Keratinocyte (primary cell): Measurements from ENCODE around the gene CYB5R4. TPM values are rescaled to one million over a fixed set of nuclear protein-coding genes. Genes with fewer than 3 reads are reported as not detected.

Source experiments
- DNase-seq: peaks from one replicate; pipeline ENCODE4 v3.0.0-alpha.2; 2011; ENCODE audit warnings: low read depth, missing footprints, low spot score
- FAIRE-seq: peaks from 2 replicates; lab custom pipeline; 2011; peaks lifted over from hg19 to GRCh38; lab: Jason Lieb, UNC
- H2AFZ ChIP-seq: 2 replicates; pipeline ENCODE4 v1.6.0; 2012; ENCODE audit warnings: low read length, control low read depth, inconsistent platforms; ENCODE audit not compliant: control insufficient read depth
- H3K27ac ChIP-seq: 2 replicates; pipeline ENCODE4 v1.5.1; 2011; ENCODE audit warnings: low read length; ENCODE audit not compliant: control insufficient read depth, insufficient read depth
- H3K27me3 ChIP-seq: 3 replicates; pipeline ENCODE4 v1.6.0; 2011; ENCODE audit warnings: low read length; ENCODE audit not compliant: control insufficient read depth, insufficient read depth; ENCODE audit errors: extremely low read depth
- H3K36me3 ChIP-seq, 2 experiments: 2 replicates in 1 of 2; 3 replicates in 1 of 2; pipeline ENCODE4 v1.5.1; 2011; ENCODE audit warnings: low read length in 2 of 2, mild to moderate bottlenecking in 1 of 2; ENCODE audit not compliant: control insufficient read depth in 2 of 2, insufficient read depth in 2 of 2; ENCODE audit errors: extremely low read depth in 1 of 2
- H3K4me1 ChIP-seq: 3 replicates; pipeline ENCODE4 v1.5.1; 2011; ENCODE audit warnings: low read length; ENCODE audit not compliant: control insufficient read depth, insufficient read depth; ENCODE audit errors: extremely low read depth
- H3K4me2 ChIP-seq: 3 replicates; pipeline ENCODE4 v1.6.0; 2011; ENCODE audit warnings: low read depth, low read length; ENCODE audit not compliant: control insufficient read depth, insufficient read depth; ENCODE audit errors: extremely low read depth
- H3K4me3 ChIP-seq, 3 experiments: fragments of 200-600 bp in 1 of 3; sonication (generic) in 1 of 3; 2 replicates in 2 of 3; 3 replicates in 1 of 3; pipeline ENCODE4 v1.5.1; 2011 to 2016; ENCODE audit warnings: low read length in 3 of 3, mild to moderate bottlenecking in 3 of 3, control low read depth in 2 of 3, inconsistent platforms in 1 of 3, low read depth in 1 of 3, mixed read lengths in 1 of 3, mixed run types in 1 of 3, moderate library complexity in 1 of 3; ENCODE audit not compliant: control insufficient read depth in 2 of 3, insufficient read depth in 2 of 3; ENCODE audit errors: extremely low read depth in 1 of 3
- H3K79me2 ChIP-seq: 2 replicates; pipeline ENCODE4 v1.6.0; 2012; ENCODE audit warnings: low read length; ENCODE audit not compliant: control insufficient read depth, insufficient read depth
- H3K9ac ChIP-seq: 3 replicates; pipeline ENCODE4 v1.6.0; 2011; ENCODE audit warnings: low read length; ENCODE audit not compliant: control insufficient read depth, insufficient read depth; ENCODE audit errors: extremely low read depth
- H3K9me1 ChIP-seq: 3 replicates; pipeline ENCODE4 v1.6.0; 2011; ENCODE audit warnings: low read length; ENCODE audit not compliant: control insufficient read depth, insufficient read depth; ENCODE audit errors: extremely low read depth
- H3K9me3 ChIP-seq: 2 replicates; pipeline ENCODE4 v1.5.1; 2012; ENCODE audit warnings: low read depth, low read length; ENCODE audit not compliant: control insufficient read depth
- H4K20me1 ChIP-seq: 3 replicates; pipeline ENCODE4 v1.6.0; 2011; ENCODE audit warnings: low read length; ENCODE audit not compliant: control insufficient read depth, insufficient read depth; ENCODE audit errors: extremely low read depth
- EZH2 ChIP-seq: IDR thresholded peaks from one replicate; pipeline ENCODE4 v1.6.1; 2012; ENCODE audit warnings: inconsistent platforms, mild to moderate bottlenecking, low read length, moderate library complexity
- dilution Hi-C: fragments of 300-500 bp; cut with MboI; formaldehyde crosslinking; loops from one replicate; pipeline ENCODE4 v1.7.0; 2020; ENCODE audit warnings: low sequenced_read_pairs; ENCODE audit not compliant: extremely low pct_ligation_motif_present
- polyA plus RNA-seq, 5 experiments: library from polyadenylated mRNA; depleted of rRNA in 3 of 5; stranded (reverse) in 3 of 5; stranded (forward) in 1 of 5; unstranded in 1 of 5; fragments of >200 nt; gene quantifications; 1 replicate in 1 of 5; 2 replicates in 3 of 5; 3 replicates in 1 of 5; pipeline versions ENCODE4 v1.2.1 to v1.2.3, GENCODE V29; 2011 to 2012; ENCODE audit warnings: missing spikeins in 2 of 5, low read depth in 1 of 5, low replicate concordance in 1 of 5
- TF ChIP-seq, protein P1 (sequence below), 3 experiments: IDR thresholded peaks in 1 of 3; conservative IDR thresholded peaks in 1 of 3; optimal IDR thresholded peaks in 1 of 3; 2 replicates in 2 of 3; 3 replicates in 1 of 3; pipeline versions ENCODE3 to v1.5.1; 2011; ENCODE audit warnings: low read length in 3 of 3, mild to moderate bottlenecking in 3 of 3, moderate library complexity in 2 of 3, control low read depth in 1 of 3, inconsistent platforms in 1 of 3; ENCODE audit not compliant: insufficient read depth in 2 of 3; ENCODE audit errors: extremely low read depth in 1 of 3

CYB5R4 gene
- polyA plus RNA-seq, 1 donor (not counting 4 experiments of a cell fraction or from before 2014, with no cell fraction given), result 14.0 TPM

DNA sequence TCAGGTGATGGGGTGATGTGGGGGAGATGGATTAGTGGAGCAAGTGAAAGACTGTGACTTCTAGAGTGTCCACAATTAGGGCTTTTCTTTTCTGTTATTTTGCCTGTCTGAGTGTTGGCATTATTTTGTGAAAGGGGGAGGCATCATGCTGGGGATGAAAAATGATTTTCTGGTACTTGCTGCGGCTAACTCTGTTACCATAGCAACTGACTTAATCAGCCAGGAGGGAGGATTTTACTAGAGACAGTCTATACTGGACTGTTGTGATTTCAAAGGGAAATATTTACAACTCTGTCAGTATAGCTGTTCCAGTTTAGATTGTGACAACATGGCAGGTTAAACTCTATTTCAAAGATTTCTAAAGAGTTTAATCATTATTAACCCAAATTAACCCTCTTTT, 143.6 kb downstream of the CYB5R4 start:
- Histone ChIP-seq H3K9me3 (no peaks in the 10 kb centered on the region), H4K20me1 (no peaks in the 10 kb centered on the region), H3K79me2 (no peaks in the 10 kb centered on the region), H3K4me1 (no peaks in the 10 kb centered on the region), H2AFZ (no peak overlapping the region), H3K27me3 (no peaks in the 10 kb centered on the region), H3K9me1 (no peaks in the 10 kb centered on the region), H3K27ac (no peak overlapping the region), H3K4me3 (no peak overlapping the region), H3K36me3 (no peaks in the 10 kb centered on the region), H3K9ac (no peak overlapping the region), H3K4me2 (no peak overlapping the region)
- FAIRE-seq, result no peak
- dilution Hi-C loops, result no loop called here
- TF ChIP-seq EZH2, result no peak
- TF ChIP-seq, protein P1, sequence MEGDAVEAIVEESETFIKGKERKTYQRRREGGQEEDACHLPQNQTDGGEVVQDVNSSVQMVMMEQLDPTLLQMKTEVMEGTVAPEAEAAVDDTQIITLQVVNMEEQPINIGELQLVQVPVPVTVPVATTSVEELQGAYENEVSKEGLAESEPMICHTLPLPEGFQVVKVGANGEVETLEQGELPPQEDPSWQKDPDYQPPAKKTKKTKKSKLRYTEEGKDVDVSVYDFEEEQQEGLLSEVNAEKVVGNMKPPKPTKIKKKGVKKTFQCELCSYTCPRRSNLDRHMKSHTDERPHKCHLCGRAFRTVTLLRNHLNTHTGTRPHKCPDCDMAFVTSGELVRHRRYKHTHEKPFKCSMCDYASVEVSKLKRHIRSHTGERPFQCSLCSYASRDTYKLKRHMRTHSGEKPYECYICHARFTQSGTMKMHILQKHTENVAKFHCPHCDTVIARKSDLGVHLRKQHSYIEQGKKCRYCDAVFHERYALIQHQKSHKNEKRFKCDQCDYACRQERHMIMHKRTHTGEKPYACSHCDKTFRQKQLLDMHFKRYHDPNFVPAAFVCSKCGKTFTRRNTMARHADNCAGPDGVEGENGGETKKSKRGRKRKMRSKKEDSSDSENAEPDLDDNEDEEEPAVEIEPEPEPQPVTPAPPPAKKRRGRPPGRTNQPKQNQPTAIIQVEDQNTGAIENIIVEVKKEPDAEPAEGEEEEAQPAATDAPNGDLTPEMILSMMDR (optimal IDR thresholded peaks at IDR 0.05 in 1 of 3, IDR thresholded peaks at IDR 0.05 in 1 of 3, conservative IDR thresholded peaks at IDR 0.05 in 1 of 3; ENCODE audit: extremely low read depth in 1 of 3, insufficient read depth in 2 of 3, low read length in 3 of 3), result no peak
- no peak for DNase-seq

DNA sequence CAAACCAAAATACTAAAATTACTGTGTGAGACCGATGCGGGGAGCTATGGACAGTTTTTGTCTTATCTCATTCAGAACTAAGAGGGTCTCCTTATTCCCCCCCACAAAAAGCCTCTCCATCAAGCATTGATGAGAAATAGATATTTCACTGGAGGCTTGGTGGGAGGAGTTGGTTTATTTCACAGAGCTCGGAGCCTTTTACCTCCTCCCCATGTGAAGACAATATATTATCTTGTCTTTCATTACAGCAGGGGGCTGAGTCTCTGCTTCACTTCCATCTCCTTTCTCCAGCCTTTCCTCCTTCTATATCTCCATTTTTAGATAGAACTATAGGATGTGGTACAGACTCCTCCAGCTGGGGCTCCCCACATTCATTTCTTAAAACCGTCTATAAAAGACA, 144.2 kb downstream of the CYB5R4 start:
- Histone ChIP-seq H3K9ac (no peak overlapping the region), H3K9me1 (no peaks in the 10 kb centered on the region), H2AFZ (no peak overlapping the region), H3K27ac (no peak overlapping the region), H3K79me2 (no peaks in the 10 kb centered on the region), H3K36me3 (no peaks in the 10 kb centered on the region), H3K9me3 (no peaks in the 10 kb centered on the region), H3K27me3 (no peaks in the 10 kb centered on the region), H3K4me3 (no peak overlapping the region), H3K4me2 (no peak overlapping the region), H4K20me1 (no peaks in the 10 kb centered on the region), H3K4me1 (no peaks in the 10 kb centered on the region)
- DNase-seq, result no peak
- TF ChIP-seq, protein P1 (optimal IDR thresholded peaks at IDR 0.05 in 1 of 3, IDR thresholded peaks at IDR 0.05 in 1 of 3, conservative IDR thresholded peaks at IDR 0.05 in 1 of 3; ENCODE audit: extremely low read depth in 1 of 3, insufficient read depth in 2 of 3, low read length in 3 of 3), result no peak
- TF ChIP-seq EZH2, result no peak
- dilution Hi-C loops, result no loop called here
- FAIRE-seq, result no peak
